Neural cell (in vitro differentiated cells): ENCODE results near the gene KATNBL1. TPM values are rescaled to one million over a fixed set of nuclear protein-coding genes. Genes with fewer than 3 reads are reported as not detected.

Experiments used
- H2AFZ ChIP-seq: fragments of 200-600, 300-800 bp; sonication (generic), shearing (Covaris generic); 2 replicates; pipeline ENCODE4 v1.6.0; 2014; ENCODE audit warnings: low read depth, mild to moderate bottlenecking, antibody characterized with exemption, low read length, moderate library complexity
- H3F3A ChIP-seq: fragments of 200-600 bp; shearing (Covaris generic); 2 replicates; pipeline ENCODE4 v1.6.1; 2016; ENCODE audit warnings: mild to moderate bottlenecking, moderate library complexity, mixed read lengths, antibody characterized with exemption, low read length; ENCODE audit not compliant: insufficient read depth, poor library complexity, severe bottlenecking
- H3K27ac ChIP-seq: fragments of 200-600, 300-800 bp; sonication (generic), shearing (Covaris generic); 2 replicates; pipeline ENCODE4 v1.5.1; 2014; ENCODE audit warnings: mild to moderate bottlenecking, low read length, moderate library complexity
- H3K27me3 ChIP-seq: fragments of 300-800, 200-600 bp; sonication (generic), shearing (Covaris generic); 2 replicates; pipeline ENCODE4 v1.6.0; 2014; ENCODE audit warnings: mild to moderate bottlenecking, low read depth, low read length, moderate library complexity; ENCODE audit not compliant: insufficient read depth
- H3K36me3 ChIP-seq: fragments of 300-800, 200-600 bp; sonication (generic), shearing (Covaris generic); 2 replicates; pipeline ENCODE4 v1.5.1; 2014; ENCODE audit warnings: mild to moderate bottlenecking, antibody characterized with exemption, low read length, moderate library complexity; ENCODE audit not compliant: insufficient read depth
- H3K4me2 ChIP-seq: fragments of 300-800, 200-600 bp; sonication (generic), shearing (Covaris generic); 2 replicates; pipeline ENCODE4 v1.6.0; 2014; ENCODE audit warnings: mild to moderate bottlenecking, low read length
- H3K4me3 ChIP-seq: fragments of 300-800, 200-600 bp; sonication (generic), shearing (Covaris generic); 2 replicates; pipeline ENCODE4 v1.5.1; 2014; ENCODE audit warnings: mild to moderate bottlenecking, low read length, moderate library complexity
- H3K79me2 ChIP-seq: fragments of 200-600 bp; shearing (Covaris generic); replicated peaks from 2 replicates; pipeline ENCODE4 v1.6.0; 2014; ENCODE audit warnings: mild to moderate bottlenecking, low read length, moderate library complexity; ENCODE audit not compliant: insufficient read depth
- H3K9ac ChIP-seq: fragments of 300-800, 200-600 bp; sonication (generic), shearing (Covaris generic); 2 replicates; pipeline ENCODE4 v1.6.1; 2016; ENCODE audit warnings: mild to moderate bottlenecking, low read length, mixed read lengths
- H3K9me2 ChIP-seq: fragments of 200-600 bp; shearing (Covaris generic); 2 replicates; pipeline ENCODE4 v1.6.1; 2016; ENCODE audit warnings: mild to moderate bottlenecking, low read length, mixed read lengths; ENCODE audit not compliant: insufficient read depth
- H3K9me3 ChIP-seq: fragments of 200-600, 300-800 bp; sonication (generic), shearing (Covaris generic); 2 replicates; pipeline ENCODE4 v1.6.1; 2016; ENCODE audit warnings: mild to moderate bottlenecking, mixed run types, low read length, moderate library complexity, mixed read lengths
- H4K20me1 ChIP-seq: fragments of 200-600 bp; shearing (Covaris generic); 2 replicates; pipeline ENCODE4 v1.6.1; 2016; ENCODE audit warnings: mild to moderate bottlenecking, mixed run types; ENCODE audit not compliant: insufficient read depth
- EP300 ChIP-seq: fragments of 450-650 bp; conservative IDR thresholded peaks from 2 replicates; pipeline ENCODE4 v1.6.1; 2014; ENCODE audit warnings: antibody characterized with exemption, mild to moderate bottlenecking, moderate library complexity; ENCODE audit not compliant: poor library complexity, severe bottlenecking
- MXI1 ChIP-seq: fragments of 450-650 bp; conservative IDR thresholded peaks from 2 replicates; pipeline ENCODE4 v1.6.1; 2014; ENCODE audit warnings: antibody characterized with exemption, mild to moderate bottlenecking; ENCODE audit not compliant: poor library complexity, severe bottlenecking
- POLR2AphosphoS5 ChIP-seq: IDR thresholded peaks from 2 replicates; pipeline ENCODE4 v1.6.1; 2012
- RAD21 ChIP-seq: fragments of 450-650 bp; conservative IDR thresholded peaks from 2 replicates; pipeline ENCODE4 v1.6.1; 2014; ENCODE audit warnings: antibody characterized with exemption, mild to moderate bottlenecking, moderate library complexity
- SMC3 ChIP-seq: fragments of 450-650 bp; conservative IDR thresholded peaks from 2 replicates; pipeline ENCODE4 v1.6.1; 2014; ENCODE audit warnings: antibody characterized with exemption, mild to moderate bottlenecking, moderate library complexity; ENCODE audit not compliant: poor library complexity
- TAF1 ChIP-seq: IDR thresholded peaks from 2 replicates; pipeline ENCODE4 v1.6.1; 2012; ENCODE audit warnings: low read depth
- polyA plus RNA-seq: library from polyadenylated mRNA; depleted of rRNA; stranded (reverse); fragments of >200 nt; gene quantifications from 2 replicates; pipeline ENCODE4 v1.2.3, GENCODE V29; 2014
- TF ChIP-seq, protein P1 (sequence below): fragments of 450-650 bp; IDR thresholded peaks from 2 replicates; pipeline ENCODE4 v1.5.1; 2014; ENCODE audit warnings: antibody characterized with exemption, mild to moderate bottlenecking, moderate library complexity; ENCODE audit not compliant: poor library complexity, severe bottlenecking
- TF ChIP-seq, protein P2 (sequence below): IDR thresholded peaks from 2 replicates; pipeline ENCODE4 v1.6.1; 2012; ENCODE audit warnings: borderline replicate concordance

KATNBL1 gene
- polyA plus RNA-seq, 1 donor from 2014 or later, result 158 TPM

DNA sequence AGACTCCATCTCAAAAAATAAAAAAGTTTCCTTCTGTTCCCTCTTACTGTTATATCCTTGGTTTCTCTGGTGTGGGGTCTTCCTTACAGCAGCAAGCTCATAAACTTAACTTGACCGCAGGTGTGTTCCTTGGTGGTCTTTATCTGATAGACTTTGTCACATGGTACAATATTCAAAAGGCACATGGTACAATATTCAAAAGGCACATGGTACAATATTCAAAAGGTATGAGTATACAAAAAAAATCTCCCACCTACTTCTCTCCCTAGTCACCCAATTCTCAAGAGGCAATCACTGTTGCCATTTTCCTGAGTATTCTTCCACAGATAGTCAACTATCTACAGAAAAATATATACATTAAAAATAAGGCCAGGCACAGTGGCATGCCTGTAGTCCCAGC, 103.5 kb downstream of the KATNBL1 start:
- TF ChIP-seq, protein P1, sequence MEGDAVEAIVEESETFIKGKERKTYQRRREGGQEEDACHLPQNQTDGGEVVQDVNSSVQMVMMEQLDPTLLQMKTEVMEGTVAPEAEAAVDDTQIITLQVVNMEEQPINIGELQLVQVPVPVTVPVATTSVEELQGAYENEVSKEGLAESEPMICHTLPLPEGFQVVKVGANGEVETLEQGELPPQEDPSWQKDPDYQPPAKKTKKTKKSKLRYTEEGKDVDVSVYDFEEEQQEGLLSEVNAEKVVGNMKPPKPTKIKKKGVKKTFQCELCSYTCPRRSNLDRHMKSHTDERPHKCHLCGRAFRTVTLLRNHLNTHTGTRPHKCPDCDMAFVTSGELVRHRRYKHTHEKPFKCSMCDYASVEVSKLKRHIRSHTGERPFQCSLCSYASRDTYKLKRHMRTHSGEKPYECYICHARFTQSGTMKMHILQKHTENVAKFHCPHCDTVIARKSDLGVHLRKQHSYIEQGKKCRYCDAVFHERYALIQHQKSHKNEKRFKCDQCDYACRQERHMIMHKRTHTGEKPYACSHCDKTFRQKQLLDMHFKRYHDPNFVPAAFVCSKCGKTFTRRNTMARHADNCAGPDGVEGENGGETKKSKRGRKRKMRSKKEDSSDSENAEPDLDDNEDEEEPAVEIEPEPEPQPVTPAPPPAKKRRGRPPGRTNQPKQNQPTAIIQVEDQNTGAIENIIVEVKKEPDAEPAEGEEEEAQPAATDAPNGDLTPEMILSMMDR, result no peak
- TF ChIP-seq MXI1 (no peak), POLR2AphosphoS5 (no peak), RAD21 (no peak), SMC3 (no peak), TAF1 (no peak), EP300 (no peak)
- TF ChIP-seq, protein P2, sequence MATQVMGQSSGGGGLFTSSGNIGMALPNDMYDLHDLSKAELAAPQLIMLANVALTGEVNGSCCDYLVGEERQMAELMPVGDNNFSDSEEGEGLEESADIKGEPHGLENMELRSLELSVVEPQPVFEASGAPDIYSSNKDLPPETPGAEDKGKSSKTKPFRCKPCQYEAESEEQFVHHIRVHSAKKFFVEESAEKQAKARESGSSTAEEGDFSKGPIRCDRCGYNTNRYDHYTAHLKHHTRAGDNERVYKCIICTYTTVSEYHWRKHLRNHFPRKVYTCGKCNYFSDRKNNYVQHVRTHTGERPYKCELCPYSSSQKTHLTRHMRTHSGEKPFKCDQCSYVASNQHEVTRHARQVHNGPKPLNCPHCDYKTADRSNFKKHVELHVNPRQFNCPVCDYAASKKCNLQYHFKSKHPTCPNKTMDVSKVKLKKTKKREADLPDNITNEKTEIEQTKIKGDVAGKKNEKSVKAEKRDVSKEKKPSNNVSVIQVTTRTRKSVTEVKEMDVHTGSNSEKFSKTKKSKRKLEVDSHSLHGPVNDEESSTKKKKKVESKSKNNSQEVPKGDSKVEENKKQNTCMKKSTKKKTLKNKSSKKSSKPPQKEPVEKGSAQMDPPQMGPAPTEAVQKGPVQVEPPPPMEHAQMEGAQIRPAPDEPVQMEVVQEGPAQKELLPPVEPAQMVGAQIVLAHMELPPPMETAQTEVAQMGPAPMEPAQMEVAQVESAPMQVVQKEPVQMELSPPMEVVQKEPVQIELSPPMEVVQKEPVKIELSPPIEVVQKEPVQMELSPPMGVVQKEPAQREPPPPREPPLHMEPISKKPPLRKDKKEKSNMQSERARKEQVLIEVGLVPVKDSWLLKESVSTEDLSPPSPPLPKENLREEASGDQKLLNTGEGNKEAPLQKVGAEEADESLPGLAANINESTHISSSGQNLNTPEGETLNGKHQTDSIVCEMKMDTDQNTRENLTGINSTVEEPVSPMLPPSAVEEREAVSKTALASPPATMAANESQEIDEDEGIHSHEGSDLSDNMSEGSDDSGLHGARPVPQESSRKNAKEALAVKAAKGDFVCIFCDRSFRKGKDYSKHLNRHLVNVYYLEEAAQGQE, result no peak
- Histone ChIP-seq H3K4me2 (no peak overlapping the region), H3K36me3 (no peaks in the 10 kb centered on the region), H3K4me3 (no peak overlapping the region), H3K79me2 (peaks cover under 1% of the 10 kb centered on the region), H3K9me3 (no peaks in the 10 kb centered on the region), H3K27ac (no peak overlapping the region), H4K20me1 (no peaks in the 10 kb centered on the region), H3K9me2 (no peaks in the 10 kb centered on the region), H3K27me3 (no peaks in the 10 kb centered on the region), H2AFZ (no peak overlapping the region), H3K9ac (no peak overlapping the region), H3F3A (no peaks in the 10 kb centered on the region)

DNA sequence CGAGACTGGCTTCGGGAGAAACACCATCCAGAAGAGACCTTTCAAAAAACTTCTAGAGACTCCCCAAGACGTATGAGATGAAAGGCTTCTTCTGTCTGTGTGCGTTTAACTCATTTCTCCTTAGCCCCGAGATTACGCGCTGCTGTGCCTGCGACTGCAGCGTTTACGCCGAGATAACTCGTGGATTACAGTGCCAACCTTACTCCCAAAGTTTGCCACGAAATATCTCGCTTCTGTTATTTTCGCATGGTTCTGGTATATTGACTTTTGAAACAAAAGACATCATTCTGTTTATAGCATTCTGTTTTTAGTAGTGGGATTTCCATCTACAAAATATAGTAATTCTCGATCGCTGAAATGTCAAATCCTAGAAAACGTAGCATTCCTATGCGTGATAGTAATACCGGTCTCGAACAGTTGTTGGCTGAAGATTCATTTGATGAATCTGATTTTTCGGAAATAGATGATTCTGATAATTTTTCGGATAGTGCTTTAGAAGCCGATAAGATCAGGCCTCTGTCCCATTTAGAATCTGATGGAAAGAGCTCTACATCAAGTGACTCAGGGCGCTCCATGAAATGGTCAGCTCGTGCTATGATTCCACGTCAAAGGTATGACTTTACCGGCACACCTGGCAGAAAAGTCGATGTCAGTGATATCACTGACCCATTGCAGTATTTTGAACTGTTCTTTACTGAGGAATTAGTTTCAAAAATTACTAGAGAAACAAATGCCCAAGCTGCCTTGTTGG, 107.5 kb downstream of the KATNBL1 start:
- Histone ChIP-seq H2AFZ (peak overlapping the region; percentile 95), H3K27ac (peak overlapping the region; percentile 74)
- TF ChIP-seq RAD21 (peak; percentile 30), MXI1 (peak; percentile 70), TAF1 (no peak)

More for the DNA sequence above, 107.5 kb downstream of the KATNBL1 start:
- Histone ChIP-seq H4K20me1 (no peaks in the 10 kb centered on the region), H3K4me3 (peak overlapping the region; percentile 84), H3K79me2 (peaks cover 30% of the 10 kb centered on the region), H3K36me3 (peaks cover 5% of the 10 kb centered on the region), H3K27me3 (no peaks in the 10 kb centered on the region), H3K9ac (peak overlapping the region; percentile 63), H3K9me2 (no peaks in the 10 kb centered on the region), H3F3A (peaks cover 3% of the 10 kb centered on the region), H3K9me3 (no peaks in the 10 kb centered on the region), H3K4me2 (peak overlapping the region; percentile 96)
